ENCODE results near the gene ABHD16B. TPM values are rescaled to one million over a fixed set of nuclear protein-coding genes. Genes with fewer than 3 reads are reported as not detected.

The ABHD16B gene
- not detected for total RNA-seq
- long read RNA-seq, partial matches to known transcripts: 0 of 2 reads
- long read RNA-seq, other reads (novel, unspliced or antisense): 0 of 2 reads

DNA sequence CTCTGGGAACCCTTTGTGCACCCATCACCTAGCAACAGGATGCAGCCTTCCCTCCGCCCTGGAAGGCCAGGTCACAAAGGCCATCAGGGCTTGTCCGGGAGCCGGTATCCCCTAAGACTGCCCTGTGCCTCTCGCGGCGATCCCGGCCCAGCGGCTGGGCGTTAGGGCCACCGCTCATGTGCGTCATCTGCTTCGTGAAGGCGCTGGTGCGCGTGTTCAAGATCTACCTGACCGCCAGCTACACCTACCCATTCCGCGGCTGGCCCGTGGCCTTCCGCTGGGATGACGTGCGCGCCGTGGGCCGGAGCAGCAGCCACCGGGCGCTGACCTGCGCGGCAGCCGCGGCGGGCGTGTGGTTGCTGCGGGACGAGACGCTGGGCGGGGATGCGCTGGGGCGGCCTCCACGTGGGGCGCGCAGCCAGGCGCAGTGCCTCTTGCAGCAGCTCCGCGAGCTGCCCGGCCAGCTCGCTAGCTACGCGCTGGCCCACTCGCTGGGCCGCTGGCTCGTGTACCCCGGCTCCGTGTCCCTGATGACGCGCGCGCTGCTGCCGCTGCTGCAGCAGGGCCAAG lies at the start of gene ABHD16B:
TSS of gene ABHD16B (plus strand) at position 134 of the 570 bp plus-strand sequence. CDS start at position 177, 43 bp downstream.
- no peak for TF ChIP-seq CTCF (IDR thresholded peaks at IDR 0.05)
- H3K36me3 ChIP-seq: peaks cover 15% of the 10 kb centered on the region
- H3K4me1 ChIP-seq: peaks cover 52% of the 10 kb centered on the region
- peak within 1 kb of the TSS; percentile 21 for H3K27ac ChIP-seq
- DNase-seq: no peak
- H3K9me3 ChIP-seq: no peaks in the 10 kb centered on the region
- no peaks in the 10 kb centered on the region for H3K27me3 ChIP-seq (ENCODE audit: low read depth)
- intact Hi-C loops (cut with DNase I): no loop called here
- H3K4me3 ChIP-seq: no peak within 1 kb of the TSS
- ATAC-seq: no peak

GRCh38 chr20:63814891-63815614 lies 46.2 kb upstream of the ABHD16B start:
- H3K4me3 ChIP-seq: no peak overlapping the region
- DNase-seq (no peak), ATAC-seq (no peak)
- H3K9me3 ChIP-seq: no peaks in the 10 kb centered on the region
- no peaks in the 10 kb centered on the region for H3K27me3 ChIP-seq (ENCODE audit: low read depth)
- no peak for TF ChIP-seq CTCF (IDR thresholded peaks at IDR 0.05)
- peaks cover 3% of the 10 kb centered on the region for H3K4me1 ChIP-seq
- intact Hi-C loops (cut with DNase I): no loop called here
- no peak overlapping the region for H3K27ac ChIP-seq
- H3K36me3 ChIP-seq: no peaks in the 10 kb centered on the region

- Histone ChIP-seq H3K4me3 (no peak overlapping the region), H3K36me3 (no peaks in the 10 kb centered on the region), H3K27ac (no peak overlapping the region), H3K9me3 (no peaks in the 10 kb centered on the region), H3K4me1 (peaks cover 5% of the 10 kb centered on the region), H3K27me3 (ENCODE audit: low read depth) (no peaks in the 10 kb centered on the region)
- intact Hi-C loops (cut with DNase I): no loop called here
- ATAC-seq (no peak), DNase-seq (no peak)
- no peak for TF ChIP-seq CTCF (IDR thresholded peaks at IDR 0.05)
Measured at GRCh38 chr20:63815615-63816253, 45.6 kb upstream of the ABHD16B start.

DNA sequence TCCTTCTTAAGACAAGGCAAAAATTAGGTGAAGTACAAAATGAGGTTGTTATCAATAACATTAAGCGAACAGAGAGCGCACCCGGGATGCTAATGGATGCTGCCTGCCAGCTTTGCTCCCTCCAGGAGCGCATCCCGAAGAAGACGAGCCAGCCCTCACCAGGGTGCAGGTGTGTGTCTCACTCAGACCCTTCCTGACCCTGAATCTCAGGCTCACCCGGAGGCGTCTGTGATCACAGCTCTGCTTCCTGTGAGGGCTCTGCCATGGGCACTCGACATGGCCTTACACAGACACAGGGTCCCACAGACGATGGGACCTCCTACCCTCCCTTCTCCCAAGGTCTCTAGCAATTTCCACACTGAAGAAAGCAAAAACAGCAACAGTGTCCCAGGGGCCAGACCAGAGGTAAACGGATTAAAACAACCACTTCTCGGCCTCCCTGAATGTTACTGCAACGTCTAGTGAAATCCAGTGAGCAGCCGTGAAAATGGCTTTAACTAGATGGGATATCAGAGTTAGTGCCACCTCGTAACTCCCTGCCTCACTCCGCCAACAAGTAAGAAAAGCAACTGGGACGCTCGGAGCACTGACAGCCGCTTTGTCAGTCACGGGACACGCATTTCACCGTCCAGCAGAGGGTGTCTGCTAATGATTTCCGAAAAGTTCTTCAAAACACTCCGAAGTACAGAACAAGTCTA lies 41.9 kb upstream of the ABHD16B start:
- peak; percentile 33 for TF ChIP-seq CTCF (IDR thresholded peaks at IDR 0.05)
- Histone ChIP-seq H3K36me3 (no peaks in the 10 kb centered on the region), H3K9me3 (no peaks in the 10 kb centered on the region), H3K27ac (no peak overlapping the region), H3K4me1 (peaks cover 14% of the 10 kb centered on the region), H3K27me3 (ENCODE audit: low read depth) (no peaks in the 10 kb centered on the region), H3K4me3 (peak overlapping the region; percentile 7)
- ATAC-seq: peak in 1 of 2 donors; percentile 22
- intact Hi-C loops (cut with DNase I): no loop called here
- DNase-seq: no peak

- intact Hi-C loops (cut with DNase I): no loop called here
Measured at GRCh38 chr20:63821811-63822210, 39.5 kb upstream of the ABHD16B start.

More at GRCh38 chr20:63821811-63822210, 39.5 kb upstream of the ABHD16B start:
- Histone ChIP-seq H3K4me1 (peaks cover 14% of the 10 kb centered on the region), H3K4me3 (no peak overlapping the region), H3K27me3 (ENCODE audit: low read depth) (no peaks in the 10 kb centered on the region), H3K27ac (no peak overlapping the region), H3K9me3 (no peaks in the 10 kb centered on the region), H3K36me3 (no peaks in the 10 kb centered on the region)
- TF ChIP-seq CTCF (IDR thresholded peaks at IDR 0.05): no peak
- DNase-seq (no peak), ATAC-seq (no peak)

Data from lower lobe of right lung (tissue), 2 donors.